Measurements from ENCODE around the gene MCEE. TPM values are rescaled to one million over a fixed set of nuclear protein-coding genes. Genes with fewer than 3 reads are reported as not detected.
"Not testable (repeated sequence)": the region's sequence is repeated elsewhere in the genome, so short reads cannot be mapped to it uniquely, and the experiment has no call there.

Gene MCEE
- total RNA-seq, 1 donor from 2014 or later = 9.9 TPM

- no peaks in the 10 kb centered on the region for H3K9me3 Mint-ChIP-seq
- peaks cover 10% of the 10 kb centered on the region for H3K4me1 Mint-ChIP-seq
- TF ChIP-seq, protein P1, sequence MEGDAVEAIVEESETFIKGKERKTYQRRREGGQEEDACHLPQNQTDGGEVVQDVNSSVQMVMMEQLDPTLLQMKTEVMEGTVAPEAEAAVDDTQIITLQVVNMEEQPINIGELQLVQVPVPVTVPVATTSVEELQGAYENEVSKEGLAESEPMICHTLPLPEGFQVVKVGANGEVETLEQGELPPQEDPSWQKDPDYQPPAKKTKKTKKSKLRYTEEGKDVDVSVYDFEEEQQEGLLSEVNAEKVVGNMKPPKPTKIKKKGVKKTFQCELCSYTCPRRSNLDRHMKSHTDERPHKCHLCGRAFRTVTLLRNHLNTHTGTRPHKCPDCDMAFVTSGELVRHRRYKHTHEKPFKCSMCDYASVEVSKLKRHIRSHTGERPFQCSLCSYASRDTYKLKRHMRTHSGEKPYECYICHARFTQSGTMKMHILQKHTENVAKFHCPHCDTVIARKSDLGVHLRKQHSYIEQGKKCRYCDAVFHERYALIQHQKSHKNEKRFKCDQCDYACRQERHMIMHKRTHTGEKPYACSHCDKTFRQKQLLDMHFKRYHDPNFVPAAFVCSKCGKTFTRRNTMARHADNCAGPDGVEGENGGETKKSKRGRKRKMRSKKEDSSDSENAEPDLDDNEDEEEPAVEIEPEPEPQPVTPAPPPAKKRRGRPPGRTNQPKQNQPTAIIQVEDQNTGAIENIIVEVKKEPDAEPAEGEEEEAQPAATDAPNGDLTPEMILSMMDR (conservative IDR thresholded peaks at IDR 0.05) = no peak
- H3K4me3 Mint-ChIP-seq = no peak overlapping the region
- H3K36me3 Mint-ChIP-seq (ENCODE audit: low read depth) = peaks cover 2% of the 10 kb centered on the region
- no peaks in the 10 kb centered on the region for H3K27me3 Mint-ChIP-seq (ENCODE audit: low read depth)
- no peak overlapping the region for H3K27ac Mint-ChIP-seq (ENCODE audit: unreplicated experiment)
- no peak for DNase-seq (ENCODE audit: low read depth, low spot score)
These were observed 3.6 kb upstream of the MCEE start for GRCh38 chr2:71133603-71134002.

DNA sequence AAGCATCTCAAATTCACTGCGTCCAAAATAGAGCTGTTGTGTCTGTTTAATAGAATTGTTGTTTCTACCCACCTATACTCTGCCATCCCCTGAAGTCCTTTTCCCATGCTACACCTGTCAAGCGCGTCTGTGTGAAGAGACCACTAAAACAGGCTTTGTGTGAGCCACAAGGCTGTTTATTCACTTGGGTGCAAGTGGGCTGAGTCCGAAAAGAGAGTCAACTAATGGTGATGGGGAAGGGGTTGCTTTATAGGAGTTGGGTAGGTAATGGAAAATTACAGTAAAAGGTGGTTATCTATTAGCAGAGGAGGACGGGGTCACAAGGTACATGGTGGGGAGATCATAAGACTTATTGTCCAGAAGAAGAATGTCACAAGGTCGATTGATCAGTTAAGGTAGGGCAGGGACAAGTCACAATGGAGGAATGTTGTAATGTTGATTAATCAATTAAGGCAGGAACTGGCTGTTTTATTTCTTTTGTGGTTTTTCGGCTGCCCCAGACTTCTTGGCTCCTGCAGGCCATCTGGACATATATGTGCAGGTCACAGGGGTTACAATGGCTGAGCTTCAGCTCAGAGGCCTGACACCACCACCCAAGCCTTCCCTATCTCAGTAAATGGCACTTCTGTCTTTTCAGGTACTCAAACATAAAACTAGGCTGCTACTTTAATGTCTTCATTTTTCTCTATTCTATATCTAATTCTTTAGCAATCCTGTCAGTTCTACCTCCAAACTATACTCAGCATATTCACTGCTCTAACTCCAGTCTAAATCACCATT lies 1.5 kb upstream of the MCEE start:
- H3K27ac Mint-ChIP-seq (ENCODE audit: unreplicated experiment); H3K9me3 Mint-ChIP-seq; DNase-seq (ENCODE audit: low read depth, low spot score); H3K4me3 Mint-ChIP-seq; H3K36me3 Mint-ChIP-seq (ENCODE audit: low read depth); H3K27me3 Mint-ChIP-seq (ENCODE audit: low read depth): not testable (repeated sequence)
- H3K4me1 Mint-ChIP-seq = peaks cover 15% of the 10 kb centered on the region

- TF ChIP-seq, protein P1 (conservative IDR thresholded peaks at IDR 0.05) = no peak
- Mint-ChIP-seq H3K9me3 (no peaks in the 10 kb centered on the region), H3K27ac (ENCODE audit: unreplicated experiment) (no peak overlapping the region), H3K27me3 (ENCODE audit: low read depth) (no peaks in the 10 kb centered on the region), H3K4me3 (no peak overlapping the region), H3K36me3 (ENCODE audit: low read depth) (no peaks in the 10 kb centered on the region), H3K4me1 (peaks cover 15% of the 10 kb centered on the region)
- no peak for DNase-seq (ENCODE audit: low read depth, low spot score)
These were observed 846 bp upstream of the MCEE start for GRCh38 chr2:71130905-71131244.

DNA sequence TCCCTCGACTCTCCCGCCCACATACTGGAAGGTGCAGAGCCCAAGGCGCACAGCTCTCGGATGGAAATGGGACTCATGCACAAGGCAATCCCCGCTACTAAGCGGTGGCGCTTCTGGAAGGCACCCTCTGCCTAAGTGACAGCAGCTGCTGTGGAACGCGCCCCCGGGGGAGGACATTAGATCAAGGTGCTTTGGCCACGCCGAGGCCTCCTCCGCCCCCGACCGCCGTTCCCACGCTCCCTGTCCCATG lies 202 bp downstream of the MCEE start:
- TF ChIP-seq, protein P1 (conservative IDR thresholded peaks at IDR 0.05) = no peak
- H3K27ac Mint-ChIP-seq (ENCODE audit: unreplicated experiment) = peak overlapping the region; percentile 96
- no peak for DNase-seq (ENCODE audit: low read depth, low spot score)
- no peaks in the 10 kb centered on the region for H3K27me3 Mint-ChIP-seq (ENCODE audit: low read depth)
- no peaks in the 10 kb centered on the region for H3K36me3 Mint-ChIP-seq (ENCODE audit: low read depth)
- peaks cover 15% of the 10 kb centered on the region for H3K4me1 Mint-ChIP-seq
- H3K4me3 Mint-ChIP-seq = no peak overlapping the region
- H3K9me3 Mint-ChIP-seq = no peaks in the 10 kb centered on the region

- Mint-ChIP-seq H3K27me3 (ENCODE audit: low read depth) (no peaks in the 10 kb centered on the region), H3K4me1 (peaks cover 15% of the 10 kb centered on the region), H3K4me3 (no peak overlapping the region), H3K27ac (ENCODE audit: unreplicated experiment) (peak overlapping the region; percentile 96), H3K36me3 (ENCODE audit: low read depth) (no peaks in the 10 kb centered on the region), H3K9me3 (no peaks in the 10 kb centered on the region)
- TF ChIP-seq, protein P1 (conservative IDR thresholded peaks at IDR 0.05) = no peak
- DNase-seq (ENCODE audit: low read depth, low spot score) = no peak
These were observed 721 bp downstream of the MCEE start for GRCh38 chr2:71129114-71129901.

DNA sequence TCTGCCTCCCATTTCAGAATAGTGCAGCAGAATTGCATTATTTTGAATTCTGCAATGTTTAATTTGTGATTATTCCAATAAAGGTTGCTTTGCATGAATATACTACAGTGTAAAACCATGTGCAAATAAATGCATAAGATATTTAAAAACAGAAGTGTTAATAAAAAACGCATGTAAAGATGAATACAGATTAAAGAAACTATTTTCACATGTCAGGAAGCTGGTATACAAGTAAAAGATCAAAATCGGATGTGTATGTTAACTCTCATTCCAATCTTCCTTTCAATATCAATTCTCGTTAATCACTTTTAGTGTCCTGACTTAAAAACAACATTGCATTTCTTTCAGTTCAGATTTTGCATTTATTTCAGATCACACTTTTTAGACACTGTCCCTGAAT lies 3.1 kb downstream of the MCEE start:
- TF ChIP-seq, protein P1 (conservative IDR thresholded peaks at IDR 0.05) = no peak
- no peak for DNase-seq (ENCODE audit: low read depth, low spot score)
- H3K27me3 Mint-ChIP-seq (ENCODE audit: low read depth) = no peaks in the 10 kb centered on the region
- H3K27ac Mint-ChIP-seq (ENCODE audit: unreplicated experiment) = no peak overlapping the region
- peaks cover 15% of the 10 kb centered on the region for H3K4me1 Mint-ChIP-seq
- H3K4me3 Mint-ChIP-seq = peak overlapping the region; percentile 25
- H3K36me3 Mint-ChIP-seq (ENCODE audit: low read depth) = peaks cover 3% of the 10 kb centered on the region
- no peaks in the 10 kb centered on the region for H3K9me3 Mint-ChIP-seq

Measured in neural crest cell (in vitro differentiated cells).